T47D (cell line): ENCODE data around the gene COBLL1.

ENCODE experiments used
- DNase-seq, 2 experiments: peaks; one replicate each; pipeline versions ENCODE4 v3.0.0 to v3.0.0-alpha.2; 2011 to 2012; ENCODE audit warnings: low read depth in 1 of 2, low spot score in 1 of 2
- JUND ChIP-seq: IDR thresholded peaks from 2 replicates; pipeline ENCODE4 v1.6.1; 2012; ENCODE audit warnings: low read depth
- in situ Hi-C: cut with HindIII; loops from 2 replicates; pipeline ENCODE4 v1.10.0; 2016; ENCODE audit warnings: low sequenced_read_pairs, low pct_unique_long_range_greater_than_20kb

The COBLL1 gene

DNA sequence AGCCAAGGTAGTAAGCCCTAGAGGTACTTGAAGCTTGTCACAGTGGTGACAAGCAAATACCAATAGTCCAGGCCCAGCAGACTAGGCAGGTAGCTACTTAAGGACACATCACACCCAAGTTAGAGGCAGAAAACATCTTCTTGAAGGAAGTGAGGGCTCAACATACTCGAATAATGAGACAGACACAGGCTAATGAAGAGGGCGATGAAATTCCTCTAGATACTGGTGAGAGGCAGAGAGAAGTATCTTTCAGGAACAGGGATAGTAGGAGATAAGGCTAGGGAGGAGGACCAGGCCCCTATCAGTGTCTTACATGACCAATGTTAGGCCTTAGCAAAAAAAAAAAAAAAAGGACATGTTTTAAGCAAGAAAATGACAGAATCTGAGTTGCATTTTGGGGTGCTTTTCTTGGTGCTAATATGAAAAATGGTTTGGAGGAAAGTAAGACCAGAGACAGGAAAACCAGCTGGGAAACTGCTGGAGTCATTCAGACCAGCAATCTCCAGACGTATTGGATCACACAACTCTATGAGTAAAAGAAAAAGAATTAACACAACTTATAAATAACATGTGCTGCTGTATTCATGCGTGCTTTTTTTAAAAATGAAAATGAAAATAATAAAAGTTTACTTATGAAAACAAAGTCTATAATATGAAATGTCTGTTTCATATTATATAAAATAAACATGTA, 37.7 kb downstream of the COBLL1 start:
- DNase-seq: no peak
- no peak for TF ChIP-seq JUND
- in situ Hi-C loops: no loop called here

DNA sequence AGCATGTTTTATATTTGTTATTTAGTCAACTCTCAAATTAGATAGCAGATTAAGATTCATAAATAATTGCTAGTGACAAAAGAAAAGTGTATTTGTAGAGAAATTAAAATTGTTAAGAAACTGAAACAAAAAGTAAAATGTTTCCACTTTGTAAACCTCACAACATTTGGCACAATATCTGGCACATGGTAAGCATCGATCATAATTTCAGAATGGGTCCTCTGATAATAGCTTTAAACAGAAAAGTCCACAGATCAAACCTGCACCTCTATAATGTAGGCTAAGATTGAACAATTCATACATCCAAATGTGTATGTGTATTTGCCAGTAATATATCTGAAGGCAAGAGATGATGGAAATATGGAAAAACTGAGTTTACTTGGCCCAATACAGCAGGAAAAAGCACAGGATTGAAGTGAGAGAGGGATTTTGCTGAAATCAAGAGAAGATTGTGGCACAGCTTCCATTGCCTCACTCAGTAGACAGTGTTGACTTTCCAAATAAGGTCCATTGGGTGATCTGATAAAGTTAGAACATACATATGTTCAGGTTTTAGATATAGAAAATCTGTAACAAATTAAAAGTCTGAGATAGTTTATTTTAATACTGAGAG, 39.4 kb downstream of the COBLL1 start:
- in situ Hi-C loops: no loop called here
- DNase-seq: no peak
- TF ChIP-seq JUND: no peak

DNA sequence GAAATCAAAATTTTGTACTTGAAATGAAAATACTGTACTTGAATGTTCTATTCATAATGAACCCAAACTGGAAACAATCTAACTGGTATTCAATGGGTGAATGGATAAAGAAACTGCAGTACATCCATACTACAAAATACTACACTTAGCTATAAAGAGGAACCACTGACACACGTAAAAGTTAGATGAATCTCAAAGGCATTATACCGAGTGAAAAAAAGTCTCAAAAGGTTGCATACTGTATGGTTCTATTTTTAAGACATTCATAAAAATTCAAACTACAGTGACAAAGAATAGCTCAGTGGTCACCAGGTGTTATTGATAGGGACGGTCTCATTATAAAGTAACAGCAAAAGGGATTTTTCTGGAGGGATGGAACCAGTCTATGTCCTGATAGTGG, 41.1 kb downstream of the COBLL1 start:
- DNase-seq: no peak
- in situ Hi-C loops: no loop called here
- TF ChIP-seq JUND: no peak

DNA sequence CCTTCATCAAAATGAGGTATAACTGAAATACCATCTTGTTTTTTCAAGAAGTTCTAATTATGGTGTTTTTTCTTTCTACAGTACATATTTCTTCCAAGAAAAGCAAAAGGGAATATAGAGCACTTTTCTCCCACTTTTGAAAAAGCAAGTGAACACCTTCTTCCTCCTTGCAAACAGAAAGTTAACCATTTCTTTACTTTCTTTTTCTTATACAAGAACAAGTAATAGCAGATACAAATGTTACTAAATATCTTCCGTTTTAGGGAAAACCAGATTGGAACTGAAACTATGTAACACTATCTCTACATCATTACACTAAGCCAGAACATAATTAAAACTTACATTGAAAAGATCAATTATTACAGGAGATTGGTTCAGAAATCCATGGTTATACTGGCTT, 44.0 kb downstream of the COBLL1 start:
- in situ Hi-C loops: no loop called here
- no peak for TF ChIP-seq JUND
- no peak for DNase-seq

DNA sequence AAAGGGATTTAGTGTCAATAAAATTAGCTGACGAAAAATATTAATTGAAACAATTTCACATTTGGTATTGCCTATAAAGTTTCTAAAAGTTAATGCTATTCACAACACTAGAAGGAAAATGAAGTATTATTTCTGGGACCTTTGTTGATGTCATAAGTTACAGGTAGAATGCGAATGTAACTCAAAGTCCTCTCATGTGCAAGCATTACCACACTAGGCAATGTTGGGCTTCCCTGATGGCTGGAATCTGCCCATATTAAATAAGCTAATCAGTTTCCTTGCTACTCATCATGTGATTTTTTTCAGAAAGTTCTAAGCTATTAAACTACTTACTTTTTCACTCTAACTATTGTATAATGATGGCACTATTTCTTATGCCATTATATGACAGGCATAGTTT, 44.6 kb downstream of the COBLL1 start:
- DNase-seq: no peak
- in situ Hi-C loops: no loop called here
- TF ChIP-seq JUND: no peak

- no peak for TF ChIP-seq JUND
- no peak for DNase-seq
- in situ Hi-C loops: no loop called here
Observed at GRCh38 chr2:164794432-164795231, 47.0 kb downstream of the COBLL1 start.

DNA sequence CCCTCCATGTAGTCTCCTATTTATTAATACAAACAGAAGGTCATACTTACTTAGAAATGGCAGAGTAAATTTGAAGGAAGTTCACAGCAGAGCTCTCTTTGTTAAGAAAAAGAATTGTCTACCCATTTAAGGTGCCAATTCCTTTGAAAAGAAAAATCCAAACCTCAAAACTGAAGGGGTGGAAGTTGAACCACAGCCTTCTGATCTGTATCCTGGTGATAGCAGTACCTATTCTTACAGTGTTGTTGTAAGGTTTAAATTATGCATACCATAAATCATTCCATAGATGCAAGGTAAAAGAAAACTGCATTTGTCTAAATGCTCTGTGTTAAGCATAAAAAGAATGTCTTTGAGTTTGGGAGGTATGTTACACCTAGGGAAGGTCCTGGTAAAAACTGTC, 47.6 kb downstream of the COBLL1 start:
- DNase-seq: no peak
- TF ChIP-seq JUND: no peak
- in situ Hi-C loops: no loop called here

DNA sequence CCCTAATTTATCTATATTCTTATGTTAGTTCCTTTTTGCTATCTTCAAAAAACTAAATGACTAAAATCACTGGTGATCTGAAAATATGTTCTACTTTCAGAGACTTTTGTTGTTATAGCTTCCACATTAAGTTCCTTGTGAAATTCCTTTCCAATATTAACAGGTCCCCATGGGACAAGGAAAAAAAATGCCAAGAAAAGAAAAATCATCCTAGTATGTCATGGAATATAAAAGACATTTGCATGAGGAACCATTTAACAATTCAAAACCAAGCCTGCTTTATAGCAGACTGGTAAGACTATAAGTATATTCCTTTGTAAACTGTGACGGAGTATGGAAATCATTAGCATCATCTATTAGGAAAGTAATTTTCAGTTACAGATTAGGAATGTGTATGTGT, 48.1 kb downstream of the COBLL1 start:
- DNase-seq: no peak
- TF ChIP-seq JUND: no peak
- in situ Hi-C loops: no loop called here

GRCh38 chr2:164792316-164793170, 49.1 kb downstream of the COBLL1 start:
- no peak for TF ChIP-seq JUND
- DNase-seq: no peak
- in situ Hi-C loops: no loop called here

DNA sequence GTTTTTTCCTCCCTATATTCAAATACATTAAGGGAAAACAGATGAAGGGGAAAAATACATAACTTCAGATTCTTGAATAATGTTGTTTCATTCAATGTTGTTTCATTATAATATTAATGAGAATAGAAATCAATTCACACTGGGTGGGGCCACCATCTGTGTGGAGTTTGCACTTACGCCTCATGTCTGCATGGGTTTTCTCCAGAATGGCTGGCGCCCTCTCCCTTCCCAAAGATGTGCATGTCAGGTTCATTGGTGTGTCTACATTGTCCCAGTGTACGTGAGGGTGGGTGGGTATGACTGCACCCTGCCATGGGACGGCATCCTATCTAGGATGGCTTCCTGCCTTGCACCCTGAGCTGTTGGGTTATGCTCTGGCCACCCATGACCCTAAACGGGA, 51.7 kb downstream of the COBLL1 start:
- in situ Hi-C loops: no loop called here
- no peak for TF ChIP-seq JUND

DNA sequence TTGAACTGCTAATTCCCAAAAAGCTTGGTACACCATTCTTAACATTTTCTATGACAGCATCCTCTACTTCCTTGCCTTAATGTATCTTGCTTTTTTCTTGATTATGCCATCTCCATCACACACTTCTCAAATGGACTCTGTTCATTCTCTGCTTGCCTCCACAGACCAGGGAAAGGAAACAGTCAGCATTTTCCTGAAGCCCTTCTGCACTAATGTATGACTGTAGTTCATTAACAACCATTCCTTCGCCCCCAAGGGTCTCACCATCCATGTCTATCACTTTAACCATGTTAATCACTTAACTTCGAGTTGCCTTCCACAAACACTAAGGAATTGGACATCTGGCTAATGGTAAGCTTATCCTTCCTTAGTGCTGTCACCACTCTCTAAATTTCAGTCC, 54.8 kb downstream of the COBLL1 start:
- no peak for DNase-seq
- no peak for TF ChIP-seq JUND
- in situ Hi-C loops: no loop called here

More for the DNA sequence above, 51.7 kb downstream of the COBLL1 start:
- DNase-seq: no peak

GRCh38 chr2:164785457-164785856, 56.2 kb downstream of the COBLL1 start:
- DNase-seq: no peak
- no peak for TF ChIP-seq JUND
- in situ Hi-C loops: no loop called here
